ENCODE results near the gene MKRN2. TPM values are rescaled to one million over a fixed set of nuclear protein-coding genes. Genes with fewer than 3 reads are reported as not detected.

Gene MKRN2
- total and polyA plus RNA-seq, 9 of the 15 experiments (the other 6 are each of a cell fraction or from before 2014, with no cell fraction given) = 29.4 to 63.2 (median 42.9) TPM

DNA sequence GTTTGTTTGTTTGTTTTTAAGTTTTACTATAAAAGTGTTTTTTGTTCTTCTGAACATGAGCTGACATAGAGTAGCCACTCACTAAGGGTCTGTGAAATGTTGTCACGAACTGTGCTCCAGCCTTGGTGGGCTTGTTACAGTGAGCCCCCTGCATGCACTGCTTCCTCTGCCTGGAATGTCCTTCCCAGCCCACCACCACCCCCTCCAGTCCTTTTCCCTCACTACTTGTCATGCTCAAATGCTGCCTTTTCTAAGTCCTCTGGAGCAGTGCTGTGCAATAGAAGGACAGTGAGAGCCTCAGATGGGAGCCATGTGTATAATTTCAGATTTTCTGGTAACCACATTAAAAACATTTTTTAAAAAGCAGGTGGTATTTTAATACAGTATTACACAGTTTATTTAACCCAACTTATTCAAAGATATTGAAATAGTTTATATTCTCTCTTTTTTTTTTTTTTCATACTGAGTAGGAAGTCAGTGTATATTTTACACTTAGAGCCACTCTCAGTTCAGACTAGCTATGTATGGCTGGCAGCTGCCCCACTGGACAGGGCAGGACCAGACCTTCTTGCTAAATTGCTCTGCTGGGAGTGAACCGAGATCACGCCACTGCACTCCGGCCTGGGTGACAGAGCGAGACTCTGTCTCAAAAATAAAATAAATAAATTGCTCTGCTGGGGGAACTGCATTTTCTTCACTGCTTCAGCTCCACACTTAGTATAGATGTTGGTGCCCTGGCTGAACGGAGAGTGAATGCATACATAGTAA lies 38.4 kb upstream of the MKRN2 start:
- Histone ChIP-seq H3K4me2 (ENCODE audit: insufficient read depth, low read length) (no peak overlapping the region), H3K36me3 (ENCODE audit: control insufficient read depth, insufficient read depth, low read length) (peaks cover 73% of the 10 kb centered on the region), H3K9me3 (replicated peaks; ENCODE audit: control insufficient read depth, insufficient read depth, low read depth, low read length) (no peaks in the 10 kb centered on the region), H3K9me1 (ENCODE audit: control insufficient read depth, insufficient read depth, low read length) (no peaks in the 10 kb centered on the region), H3K9ac (ENCODE audit: insufficient read depth in 1 of 2, low read depth in 2 of 2, low read length in 2 of 2) (no peak overlapping the region), H3K4me3 (no peak overlapping the region), H3K27ac (ENCODE audit: extremely low read depth, low read depth, low read length) (no peak overlapping the region), H2AFZ (ENCODE audit: low read depth, low read length) (no peak overlapping the region), H3K4me1 (replicated peaks in 1 of 2; ENCODE audit: control insufficient read depth in 2 of 2, insufficient read depth in 2 of 2, low read length in 2 of 2) (no peaks in the 10 kb centered on the region), H3K79me2 (ENCODE audit: control insufficient read depth, insufficient read depth, low read length) (no peaks in the 10 kb centered on the region), H3K27me3 (ENCODE audit: control insufficient read depth in 2 of 2, insufficient read depth in 2 of 2, low read length in 2 of 2) (no peaks in the 10 kb centered on the region), H4K20me1 (replicated peaks; ENCODE audit: control insufficient read depth, insufficient read depth, low read length) (no peaks in the 10 kb centered on the region)
- FAIRE-seq (no peak), ATAC-seq (no peak), DNase-seq (ENCODE audit: extremely low read depth in 1 of 4, low spot score in 3 of 4) (no peak)
- in situ Hi-C loops (cut with MboI) = no loop called here
- POLR2A ChIA-PET = no interaction called here
- CTCF ChIA-PET (ENCODE audit: low intra/inter-chr PET ratio) = no interaction called here
- intact Hi-C loops (cut with micrococcal nuclease) = no loop called here
- BruUV-seq (replicated peaks) = no TSS peak
- WGBS (ENCODE audit: insufficient coverage, low coverage, missing lambda C conversion rate) = 97% methylated on average over 6 of the region's 6 CpGs
- TF ChIP-seq YBX1 (IDR thresholded peaks at IDR 0.05) (no peak), CBX3 (IDR thresholded peaks at IDR 0.05; ENCODE audit: borderline replicate concordance in 1 of 2, low read length in 2 of 2) (no peak), ETV1 (tag; conservative IDR thresholded peaks at IDR 0.05; ENCODE audit: low read depth) (no peak), AFF4 (CRISPR knock-in tag; IDR thresholded peaks at IDR 0.05) (no peak), NR1H2 (CRISPR knock-in tag; IDR thresholded peaks at IDR 0.05) (no peak), ZNF695 (CRISPR knock-in tag; IDR thresholded peaks at IDR 0.05) (no peak), THRAP3 (IDR thresholded peaks at IDR 0.05; ENCODE audit: borderline replicate concordance) (no peak)
- TF ChIP-seq, protein P1, sequence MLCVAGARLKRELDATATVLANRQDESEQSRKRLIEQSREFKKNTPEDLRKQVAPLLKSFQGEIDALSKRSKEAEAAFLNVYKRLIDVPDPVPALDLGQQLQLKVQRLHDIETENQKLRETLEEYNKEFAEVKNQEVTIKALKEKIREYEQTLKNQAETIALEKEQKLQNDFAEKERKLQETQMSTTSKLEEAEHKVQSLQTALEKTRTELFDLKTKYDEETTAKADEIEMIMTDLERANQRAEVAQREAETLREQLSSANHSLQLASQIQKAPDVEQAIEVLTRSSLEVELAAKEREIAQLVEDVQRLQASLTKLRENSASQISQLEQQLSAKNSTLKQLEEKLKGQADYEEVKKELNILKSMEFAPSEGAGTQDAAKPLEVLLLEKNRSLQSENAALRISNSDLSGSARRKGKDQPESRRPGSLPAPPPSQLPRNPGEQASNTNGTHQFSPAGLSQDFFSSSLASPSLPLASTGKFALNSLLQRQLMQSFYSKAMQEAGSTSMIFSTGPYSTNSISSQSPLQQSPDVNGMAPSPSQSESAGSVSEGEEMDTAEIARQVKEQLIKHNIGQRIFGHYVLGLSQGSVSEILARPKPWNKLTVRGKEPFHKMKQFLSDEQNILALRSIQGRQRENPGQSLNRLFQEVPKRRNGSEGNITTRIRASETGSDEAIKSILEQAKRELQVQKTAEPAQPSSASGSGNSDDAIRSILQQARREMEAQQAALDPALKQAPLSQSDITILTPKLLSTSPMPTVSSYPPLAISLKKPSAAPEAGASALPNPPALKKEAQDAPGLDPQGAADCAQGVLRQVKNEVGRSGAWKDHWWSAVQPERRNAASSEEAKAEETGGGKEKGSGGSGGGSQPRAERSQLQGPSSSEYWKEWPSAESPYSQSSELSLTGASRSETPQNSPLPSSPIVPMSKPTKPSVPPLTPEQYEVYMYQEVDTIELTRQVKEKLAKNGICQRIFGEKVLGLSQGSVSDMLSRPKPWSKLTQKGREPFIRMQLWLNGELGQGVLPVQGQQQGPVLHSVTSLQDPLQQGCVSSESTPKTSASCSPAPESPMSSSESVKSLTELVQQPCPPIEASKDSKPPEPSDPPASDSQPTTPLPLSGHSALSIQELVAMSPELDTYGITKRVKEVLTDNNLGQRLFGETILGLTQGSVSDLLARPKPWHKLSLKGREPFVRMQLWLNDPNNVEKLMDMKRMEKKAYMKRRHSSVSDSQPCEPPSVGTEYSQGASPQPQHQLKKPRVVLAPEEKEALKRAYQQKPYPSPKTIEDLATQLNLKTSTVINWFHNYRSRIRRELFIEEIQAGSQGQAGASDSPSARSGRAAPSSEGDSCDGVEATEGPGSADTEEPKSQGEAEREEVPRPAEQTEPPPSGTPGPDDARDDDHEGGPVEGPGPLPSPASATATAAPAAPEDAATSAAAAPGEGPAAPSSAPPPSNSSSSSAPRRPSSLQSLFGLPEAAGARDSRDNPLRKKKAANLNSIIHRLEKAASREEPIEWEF (CRISPR knock-in tag; IDR thresholded peaks at IDR 0.05) = no peak
